K562 (cell line): Measurements from ENCODE around the gene RNF13. TPM values are rescaled to one million over a fixed set of nuclear protein-coding genes. Genes with fewer than 3 reads are reported as not detected.

Experiments
- ATF2 ChIP-seq: sonication (generic); formaldehyde crosslinking; IDR thresholded peaks from 2 replicates; pipeline ENCODE4 v1.8.1; 2022; ENCODE audit warnings: missing genetic modification reagents
- CEBPB ChIP-seq: fragments of 450-650 bp; IDR thresholded peaks from 2 replicates; pipeline ENCODE4 v1.6.1; 2016; ENCODE audit warnings: missing genetic modification characterization, missing compliant biosample characterization
- CREB3 ChIP-seq: fragments of 450-650 bp; conservative IDR thresholded peaks from 2 replicates; pipeline ENCODE4 v1.6.1; 2016; ENCODE audit warnings: missing genetic modification characterization, low read depth, mild to moderate bottlenecking, missing compliant biosample characterization, moderate library complexity
- HOXB6 ChIP-seq: fragments of 250-450 bp; sonication (Bioruptor Pico); IDR thresholded peaks from 2 replicates; pipeline ENCODE4 v1.5.1; 2022; ENCODE audit warnings: mild to moderate bottlenecking, borderline replicate concordance
- ZBTB5 ChIP-seq: fragments of 450-650 bp; IDR thresholded peaks from 2 replicates; pipeline ENCODE4 v1.6.1; 2017; ENCODE audit warnings: antibody characterized with exemption
- ZNF778 ChIP-seq: fragments of 450-650 bp; formaldehyde crosslinking; IDR thresholded peaks from 2 replicates; pipeline ENCODE4 v1.4.0; 2020; ENCODE audit warnings: mild to moderate bottlenecking, moderate library complexity
- polyA plus RNA-seq, 8 experiments: library from polyadenylated mRNA; depleted of rRNA in 4 of 8; stranded (reverse) in 5 of 8; unstranded in 3 of 8; fragments of >200 nt; fragmentation: Nextera tagmentation in 2 of 8; fragmentation: Illumina TruSeq in 1 of 8; extraction: Ambion mirVana in 2 of 8; extraction: Trizol in 1 of 8; gene quantifications; 2 replicates each; pipeline versions ENCODE4 v1.2.1 to v1.2.3, GENCODE V29; 2011 to 2014; ENCODE audit warnings: inconsistent platforms in 1 of 8, missing spikeins in 1 of 8
- total RNA-seq, 7 experiments: library from RNA; depleted of rRNA in 6 of 7; stranded (reverse); fragments of >200 nt in 6 of 7; fragmentation: Illumina TruSeq in 2 of 7; extraction: Trizol in 2 of 7; gene quantifications; 2 replicates each; pipeline versions ENCODE4 v1.2.1 to v1.2.3, GENCODE V29; 2011 to 2021; ENCODE audit warnings: low replicate concordance in 1 of 7

The RNF13 gene
- total and polyA plus RNA-seq, 9 of the 15 experiments (the other 6 are each of a cell fraction or from before 2014, with no cell fraction given), result 12.7 to 35.8 (median 18.9) TPM

GRCh38 chr3:149812165-149812605 lies 830 bp upstream of the RNF13 start (continued):
- TF ChIP-seq HOXB6 (CRISPR knock-in tag), result no peak
- TF ChIP-seq ATF2, result no peak
- TF ChIP-seq ZNF778, result no peak
- TF ChIP-seq CREB3 (tag), result no peak
- no peak for TF ChIP-seq CEBPB
- TF ChIP-seq ZBTB5, result no peak
